Stimulated activated CD8-positive, alpha-beta memory T cell treated with anti-CD3 and anti-CD28 coated beads, Interleukin-12 subunit alpha, Interleukin-12 subunit beta, amount 100 ng/mL, for 24 hours (primary cell): Measurements from ENCODE around the gene SEC24B.
"Not testable (repeated sequence)": the region's sequence is repeated elsewhere in the genome, so short reads cannot be mapped to it uniquely, and the experiment has no call there.

Experiments
- DNase-seq: peaks from one replicate; pipeline ENCODE4 v3.0.0-alpha.2; 2020; ENCODE audit errors: extremely low read depth

Gene SEC24B

GRCh38 chr4:109578846-109579245 lies 145.2 kb downstream of the SEC24B start:
- DNase-seq = no peak

GRCh38 chr4:109579997-109580396 lies 146.4 kb downstream of the SEC24B start:
- DNase-seq = not testable (repeated sequence)

- peak; percentile 14 for DNase-seq
Measured at GRCh38 chr4:109588176-109588575, 154.6 kb downstream of the SEC24B start.

GRCh38 chr4:109589119-109589518 lies 155.5 kb downstream of the SEC24B start:
- no peak for DNase-seq

- no peak for DNase-seq
Measured at GRCh38 chr4:109589605-109590004, 156.0 kb downstream of the SEC24B start.
